Skin of body (tissue), 2 donors: ENCODE data around the gene ACBD6. TPM values are rescaled to one million over a fixed set of nuclear protein-coding genes. Genes with fewer than 3 reads are reported as not detected.

Experiments
- DNase-seq: peaks from one replicate; lab custom pipeline; 2025; lab: John Stamatoyannopoulos, UW
- total RNA-seq: library from RNA; depleted of rRNA; stranded (reverse); fragments of >200 nt; gene quantifications from one replicate; pipeline ENCODE4 v1.2.3, GENCODE V29; 2014

The ACBD6 gene
- total RNA-seq, 1 donor from 2014 or later, result 32.6 TPM

DNA sequence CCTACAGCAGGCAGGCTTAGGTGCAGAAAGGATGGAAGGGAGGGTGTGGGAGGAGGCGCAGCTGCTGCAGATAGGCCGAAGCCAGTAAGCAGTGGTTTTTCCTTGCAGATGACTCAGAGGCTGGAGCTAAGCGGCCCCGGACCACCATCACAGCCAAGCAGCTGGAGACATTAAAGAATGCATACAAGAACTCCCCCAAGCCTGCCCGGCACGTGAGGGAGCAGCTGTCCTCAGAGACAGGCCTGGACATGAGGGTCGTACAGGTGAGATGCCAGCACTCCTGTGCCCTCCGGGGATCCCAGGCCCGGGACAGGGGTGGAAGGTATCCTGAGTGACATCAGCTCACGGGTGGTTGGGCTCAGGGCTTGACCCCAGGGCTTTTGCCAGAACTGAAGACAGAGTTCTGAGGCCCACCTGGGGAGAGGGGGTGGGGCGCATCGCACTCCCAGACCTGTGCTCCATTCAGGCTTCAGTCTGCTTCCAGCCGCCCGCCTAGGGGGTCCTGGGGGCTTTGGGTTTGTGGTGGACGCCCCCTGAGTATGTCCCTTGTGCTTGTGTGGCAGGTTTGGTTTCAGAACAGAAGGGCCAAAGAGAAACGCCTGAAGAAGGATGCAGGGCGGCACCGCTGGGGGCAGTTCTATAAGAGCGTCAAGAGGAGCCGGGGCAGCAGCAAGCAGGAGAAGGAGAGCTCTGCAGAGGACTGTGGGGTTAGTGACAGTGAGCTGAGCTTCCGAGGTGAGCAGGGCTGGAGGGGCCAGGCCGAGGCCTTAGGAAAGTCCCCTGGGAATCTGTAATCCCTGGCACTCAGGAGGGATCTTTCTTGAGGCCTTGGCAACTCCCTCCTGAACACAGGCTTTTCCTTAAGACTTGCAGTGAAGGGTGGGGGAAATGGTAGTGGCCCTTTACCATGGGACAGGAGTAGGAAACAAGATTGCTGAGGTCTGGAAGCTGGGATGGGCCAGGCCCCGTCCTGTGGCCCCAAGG lies 230.8 kb downstream of the ACBD6 start:
- DNase-seq, result no peak

DNA sequence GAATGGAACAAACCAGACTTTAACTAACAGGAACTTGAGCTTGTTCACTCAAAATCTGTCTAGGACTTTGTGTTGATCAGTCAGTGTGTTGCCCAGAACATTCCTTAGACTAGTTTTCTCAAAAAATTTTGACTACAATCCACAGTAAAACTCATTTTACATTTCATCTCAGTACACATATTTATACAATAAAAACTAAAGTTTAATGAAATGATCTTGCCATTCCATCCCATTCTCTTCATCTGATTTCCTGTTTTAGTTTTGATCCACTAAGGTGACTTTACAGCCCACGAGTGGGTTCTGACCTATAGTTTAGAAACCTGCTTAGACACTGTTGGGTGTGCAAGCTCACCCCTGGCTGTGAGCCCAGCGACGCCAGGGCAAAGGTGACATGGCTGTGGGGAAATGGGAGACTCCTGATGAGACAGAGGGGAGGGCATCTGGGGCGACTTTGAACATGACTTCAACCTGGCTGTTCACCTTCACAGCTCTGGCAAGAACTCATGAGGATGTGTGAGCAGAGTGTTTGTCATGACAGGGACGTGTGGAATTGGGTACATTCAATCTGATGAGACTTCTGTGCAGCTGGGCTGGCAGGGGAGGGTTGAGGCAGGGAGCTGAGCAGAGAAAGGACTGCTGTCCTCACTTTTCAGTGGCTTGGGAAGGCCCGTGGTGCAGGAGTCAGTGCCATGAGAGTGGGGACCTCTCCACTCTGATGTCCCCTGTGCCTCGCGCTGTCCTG lies 231.7 kb downstream of the ACBD6 start:
- DNase-seq, result no peak

DNA sequence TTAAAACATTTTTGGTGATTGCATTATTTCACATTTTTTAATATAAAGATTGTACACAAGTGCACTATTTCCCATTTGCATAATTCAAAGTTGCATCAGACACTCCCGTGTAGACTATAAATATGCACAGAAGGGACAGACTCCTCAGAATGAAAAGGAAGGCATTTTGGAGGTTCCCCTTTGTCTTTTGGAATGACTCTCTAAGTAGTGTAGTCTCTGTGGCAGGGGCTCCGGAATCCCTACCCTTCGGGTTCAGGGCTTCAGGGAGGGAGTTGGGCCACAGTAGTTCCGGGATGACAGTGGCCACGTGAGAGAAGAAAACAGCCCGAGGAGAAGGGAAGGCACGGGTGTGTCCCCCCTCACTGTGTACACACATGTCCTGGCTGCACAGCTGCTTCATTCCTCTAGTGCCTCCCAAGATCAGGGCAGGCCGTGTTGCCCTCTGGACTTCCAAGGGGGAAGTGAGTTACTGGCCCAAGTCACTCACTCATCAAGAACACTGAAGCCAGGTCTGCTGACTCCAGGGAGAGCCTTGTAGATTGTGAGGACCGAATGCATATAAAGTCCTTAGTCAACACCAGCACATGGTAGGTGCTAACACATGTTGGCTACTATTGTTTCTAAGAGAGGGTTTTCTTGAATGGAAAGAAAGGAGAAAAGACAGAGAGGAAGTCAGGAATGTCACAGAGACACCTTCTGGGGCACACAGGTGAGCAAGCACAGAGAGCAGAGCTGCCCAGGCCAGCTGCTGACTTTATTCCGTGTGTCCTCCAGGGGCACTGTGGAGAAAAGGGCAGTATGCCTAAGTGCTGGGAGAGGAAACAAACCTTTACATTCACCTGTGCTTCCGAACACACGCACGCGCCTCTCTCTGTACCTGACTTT lies 232.5 kb downstream of the ACBD6 start:
- no peak for DNase-seq

DNA sequence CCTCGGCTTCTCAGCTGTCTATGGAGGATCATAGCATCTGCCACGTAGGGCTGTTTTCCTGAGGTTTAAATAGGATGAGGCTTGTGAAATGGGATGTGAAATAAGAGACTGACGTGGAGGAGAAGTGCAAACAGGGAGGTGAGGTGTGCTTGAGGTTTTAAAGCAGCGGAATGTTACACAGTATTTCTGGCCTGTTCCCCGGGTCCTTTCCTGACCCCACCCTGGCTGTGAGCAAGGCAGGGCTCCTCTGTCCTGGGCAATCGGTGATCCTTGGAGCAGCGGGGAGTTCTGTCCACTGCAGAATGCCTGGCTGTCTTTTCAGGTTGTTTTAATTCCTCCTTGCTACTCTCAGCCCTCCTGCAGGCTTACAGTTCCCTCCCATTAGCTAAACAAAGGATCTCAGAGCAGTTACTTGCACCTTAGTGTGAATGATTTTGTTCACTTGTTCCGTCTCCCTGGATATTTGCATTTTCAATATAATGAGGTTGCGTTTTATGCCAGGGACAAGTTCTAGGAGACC lies 233.8 kb downstream of the ACBD6 start:
- no peak for DNase-seq

DNA sequence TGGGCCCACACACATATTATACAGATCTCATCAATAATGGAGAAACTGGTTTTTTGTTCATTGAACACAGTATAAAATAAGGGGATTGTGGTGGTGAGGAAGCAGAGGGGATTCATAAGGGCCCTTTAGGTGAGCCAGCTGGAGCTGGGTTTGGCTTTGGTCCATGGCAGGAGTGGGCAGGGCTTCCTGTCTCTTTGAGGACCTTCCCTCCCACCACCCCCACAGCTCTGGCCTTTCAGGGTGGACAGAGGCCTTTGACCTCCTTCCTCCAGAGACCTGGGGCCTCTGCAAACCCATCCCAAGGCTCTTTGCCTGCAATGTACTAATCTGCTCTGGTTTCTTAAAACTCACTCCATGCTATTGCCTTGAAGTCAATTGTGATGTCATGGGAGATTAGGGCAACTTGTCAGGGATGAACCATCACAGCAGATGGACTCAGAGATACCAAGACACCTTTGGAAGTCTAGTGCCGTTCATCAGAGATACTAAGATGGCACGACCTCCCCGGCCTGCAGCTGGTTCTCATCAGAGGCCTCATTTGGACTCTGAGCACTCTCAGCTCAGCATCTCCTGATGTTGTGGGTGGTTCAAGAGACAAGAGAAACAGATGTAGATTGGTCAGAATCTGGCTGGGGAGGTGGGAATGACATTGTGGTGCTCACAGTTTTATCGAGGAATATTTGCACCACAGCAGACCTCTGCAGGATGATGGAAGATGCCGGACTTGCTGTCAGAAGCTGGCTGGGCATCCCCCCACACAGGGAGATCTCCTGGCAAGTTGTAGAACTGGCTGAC lies 234.4 kb downstream of the ACBD6 start:
- no peak for DNase-seq

DNA sequence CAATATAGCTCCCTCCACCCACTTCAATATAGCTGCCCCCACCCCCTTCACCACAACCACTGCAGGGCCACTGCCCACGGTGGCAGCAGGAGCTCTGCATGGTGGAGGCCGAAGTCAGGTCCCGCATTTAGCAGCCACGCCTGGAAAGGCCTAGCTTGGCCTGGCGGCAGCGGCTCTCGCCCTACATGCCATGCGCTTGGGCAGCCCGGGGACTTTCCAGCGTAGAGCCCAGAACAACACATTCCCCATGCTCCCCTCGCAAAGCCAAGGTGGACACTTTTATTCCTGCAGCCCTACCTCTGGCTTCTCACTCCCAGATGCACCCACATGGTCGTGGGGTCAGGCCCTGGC lies 235.2 kb downstream of the ACBD6 start:
- DNase-seq, result no peak

DNA sequence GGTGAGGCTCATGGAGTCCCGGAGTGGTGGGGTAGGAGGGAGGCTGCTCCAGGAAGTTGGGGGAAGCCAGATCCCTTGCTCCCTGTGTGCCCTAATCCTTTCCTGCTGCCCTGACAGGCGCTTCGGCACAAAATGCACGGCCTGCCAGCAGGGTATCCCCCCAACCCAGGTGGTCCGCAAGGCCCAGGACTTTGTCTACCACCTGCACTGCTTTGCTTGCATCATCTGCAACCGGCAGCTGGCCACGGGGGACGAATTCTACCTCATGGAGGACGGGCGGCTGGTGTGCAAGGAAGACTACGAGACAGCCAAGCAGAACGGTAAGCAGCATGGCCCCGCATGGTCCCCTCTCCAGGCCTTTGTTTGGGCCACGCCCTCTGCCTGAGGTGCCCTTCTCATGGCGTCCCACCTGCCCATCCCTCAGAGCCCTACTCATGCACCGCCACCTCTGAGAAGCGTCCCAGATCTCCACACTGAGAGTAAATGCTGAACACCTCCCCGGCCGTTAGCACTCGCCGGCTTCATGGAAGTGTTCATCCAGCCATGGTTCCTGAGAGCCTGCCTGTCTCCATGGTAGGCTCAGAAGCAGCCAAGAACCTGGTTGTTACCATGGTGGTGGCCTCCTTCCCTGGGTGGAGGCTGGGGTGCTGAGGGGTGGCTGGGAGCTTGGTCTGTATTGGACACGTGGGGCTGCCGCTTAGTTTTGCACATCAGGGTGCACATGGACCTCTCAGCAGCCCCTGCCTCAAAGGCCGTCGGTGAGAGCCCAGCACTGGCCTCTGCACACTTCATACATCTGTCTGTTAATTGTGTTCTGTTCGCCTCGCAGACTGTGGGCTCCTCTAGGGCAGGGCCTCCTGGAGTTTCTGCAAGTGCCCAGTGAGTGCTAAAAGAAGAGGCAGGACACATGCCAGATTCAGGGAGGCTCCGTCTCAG lies 235.8 kb downstream of the ACBD6 start:
- DNase-seq, result no peak

DNA sequence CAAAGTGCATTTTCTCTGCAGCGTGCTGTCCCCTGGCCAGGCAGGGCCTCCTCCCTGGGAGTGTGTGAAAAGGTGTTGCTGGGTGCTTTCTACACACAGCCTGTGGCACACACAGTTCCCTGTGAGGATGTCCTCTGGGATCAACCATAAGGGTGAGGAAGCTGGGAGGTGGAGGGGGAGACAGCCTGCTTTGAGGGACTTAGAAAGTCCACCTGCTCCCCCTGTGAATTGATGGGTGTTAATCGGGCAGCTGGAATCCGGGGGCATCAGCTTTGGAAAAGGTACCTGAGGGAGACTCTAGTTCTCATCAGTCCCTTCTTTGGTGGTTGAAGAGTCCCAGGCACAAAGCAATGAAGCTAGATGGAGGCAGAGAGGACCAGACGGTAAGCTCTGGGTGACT lies 236.5 kb downstream of the ACBD6 start:
- DNase-seq, result no peak

DNA sequence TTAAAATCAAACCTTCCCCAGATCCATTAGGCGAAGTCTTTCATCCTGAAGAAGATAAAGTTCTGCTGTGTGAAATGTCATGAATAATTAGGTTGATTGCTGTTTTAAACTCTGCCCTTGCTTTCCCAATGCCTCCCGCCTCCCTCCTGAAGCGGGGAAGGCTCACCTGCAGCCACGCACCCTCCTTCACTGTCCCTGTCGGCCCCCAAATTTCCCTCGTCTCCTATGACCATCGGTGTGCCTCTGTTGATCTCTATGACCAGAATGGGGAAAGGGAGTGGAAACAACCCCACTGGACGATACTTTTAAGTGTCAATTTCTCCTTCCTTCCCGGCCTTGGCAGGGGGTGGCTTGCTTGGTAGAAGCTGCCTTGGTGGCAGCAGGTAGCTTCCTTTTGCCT lies 237.2 kb downstream of the ACBD6 start:
- no peak for DNase-seq

DNA sequence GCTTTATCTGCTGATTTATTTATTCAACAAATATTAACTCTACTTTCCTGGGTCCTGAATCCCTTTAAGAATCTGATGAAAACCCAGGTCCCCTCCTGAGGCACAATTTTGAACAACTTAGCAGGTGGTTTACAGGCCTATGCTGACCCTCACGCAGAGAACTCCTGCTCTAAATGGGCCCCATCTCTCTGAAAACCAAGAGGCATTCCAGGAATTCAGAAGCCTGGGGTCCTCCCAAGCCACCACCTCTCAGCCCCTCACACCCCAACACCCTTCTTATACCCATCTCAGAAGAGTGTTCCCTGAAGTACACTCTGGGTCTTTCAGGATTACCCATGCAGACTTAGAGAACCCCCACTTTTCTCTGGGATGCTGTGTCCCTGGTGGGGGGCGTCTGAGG lies 237.8 kb downstream of the ACBD6 start:
- DNase-seq, result no peak

DNA sequence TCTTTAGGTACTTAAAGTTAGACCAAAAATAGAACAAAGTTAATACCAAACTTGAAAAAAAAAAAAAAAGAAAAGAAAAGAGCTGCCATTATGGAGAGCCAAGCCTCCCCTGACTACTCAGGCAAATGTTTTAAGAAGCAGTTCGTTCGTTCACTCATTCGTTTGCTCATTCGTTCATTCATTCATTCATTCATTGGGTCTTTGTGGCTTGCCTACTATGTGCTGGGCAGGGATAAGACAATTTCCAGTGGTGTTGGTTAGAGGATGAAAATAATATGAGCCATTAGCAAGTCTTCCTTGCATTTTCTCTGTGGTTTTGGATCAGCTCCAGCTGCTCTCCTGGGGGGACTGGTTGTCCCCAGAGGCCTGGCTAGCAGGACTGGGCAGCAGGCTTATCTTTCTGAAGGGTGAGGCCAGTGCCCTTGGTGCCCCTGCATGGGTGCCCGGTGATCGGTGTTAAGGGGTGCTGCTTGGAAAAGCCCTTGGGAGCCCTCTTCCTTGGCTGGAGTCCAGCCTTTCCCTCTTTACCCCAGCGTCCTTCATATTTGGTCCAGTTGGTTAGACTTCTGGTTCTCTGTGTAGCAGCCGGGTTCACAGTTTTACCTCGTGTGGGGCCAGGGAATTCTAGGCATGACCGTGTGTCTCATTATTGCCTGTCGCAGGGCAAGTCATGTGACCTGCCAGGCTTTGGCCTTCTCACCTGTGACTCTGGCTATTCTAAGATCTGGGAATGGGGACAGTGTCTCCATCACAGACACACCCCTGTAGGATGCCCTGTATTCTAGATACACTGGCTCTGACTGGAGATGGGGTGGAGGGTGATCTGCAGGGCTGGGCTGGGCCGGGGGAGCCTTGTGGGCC lies 239.5 kb downstream of the ACBD6 start:
- DNase-seq, result no peak

DNA sequence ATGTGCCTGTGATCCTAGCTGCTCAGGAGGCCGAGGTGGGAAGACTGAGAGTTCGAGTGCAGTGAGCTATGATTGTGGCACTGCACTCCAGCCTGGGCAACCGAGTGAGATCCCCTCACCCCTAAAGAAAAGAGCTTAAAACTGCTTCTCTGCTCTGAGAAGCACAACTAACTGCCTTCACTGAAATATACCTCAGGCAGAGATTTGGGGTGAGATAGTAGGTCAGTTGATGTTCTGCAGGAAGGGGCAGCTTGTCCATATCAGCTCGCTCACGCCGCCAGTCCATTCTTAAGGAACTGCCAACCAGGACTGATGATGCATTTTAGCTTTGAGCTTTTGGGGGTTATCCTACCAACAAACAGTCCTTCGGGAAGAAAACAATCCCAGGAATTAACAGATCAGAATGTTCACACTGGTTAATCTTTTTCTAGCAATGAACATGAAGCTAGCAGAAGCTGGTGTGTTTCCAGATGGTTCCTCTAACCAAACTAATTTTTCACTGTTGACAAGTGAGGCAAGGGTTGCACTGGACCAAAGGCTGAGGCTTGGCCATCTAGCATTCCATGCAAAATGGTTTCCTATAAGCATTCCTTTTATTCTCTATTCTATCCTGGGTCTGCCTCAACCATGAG lies 240.7 kb downstream of the ACBD6 start:
- DNase-seq, result no peak

DNA sequence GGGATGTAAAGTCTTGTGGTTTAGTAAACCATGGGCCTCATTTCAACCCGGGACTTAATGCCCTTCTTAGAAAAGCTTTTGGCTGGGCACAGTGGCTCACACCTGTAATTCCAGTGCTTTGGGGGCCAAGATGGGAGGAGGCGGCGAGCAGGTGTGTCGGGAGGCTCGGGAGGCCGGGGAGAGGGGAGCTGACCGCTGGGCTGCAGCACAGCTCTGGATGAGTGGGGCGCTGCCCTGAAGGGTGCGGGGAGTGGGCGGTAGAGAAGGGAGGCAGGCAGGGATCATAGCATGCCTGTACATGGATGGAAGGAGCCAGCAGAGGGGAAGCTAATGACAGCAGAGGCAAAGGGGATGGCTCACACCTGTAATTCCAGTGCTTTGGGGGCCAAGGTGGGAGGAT lies 241.3 kb downstream of the ACBD6 start:
- DNase-seq, result no peak

DNA sequence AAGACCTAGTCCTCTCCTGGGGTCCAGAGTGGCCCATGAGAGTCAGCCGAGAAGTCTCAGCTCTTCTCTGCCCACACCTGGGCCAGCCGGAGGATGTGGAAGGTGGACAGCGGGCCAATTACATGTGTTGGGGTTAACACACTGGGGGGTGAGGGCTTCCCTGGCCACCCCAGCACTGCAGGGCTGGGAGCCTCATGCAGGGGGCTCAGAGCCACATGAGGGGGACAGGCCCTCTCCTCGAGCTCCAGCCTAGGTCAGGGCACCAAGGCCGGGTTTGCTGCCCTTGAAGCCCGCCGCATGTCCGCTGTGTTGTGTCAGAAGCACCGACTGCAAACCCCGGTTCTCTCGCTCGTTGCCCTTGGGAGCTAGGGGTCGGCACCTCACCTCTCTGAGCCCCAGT lies 241.8 kb downstream of the ACBD6 start:
- DNase-seq, result no peak

DNA sequence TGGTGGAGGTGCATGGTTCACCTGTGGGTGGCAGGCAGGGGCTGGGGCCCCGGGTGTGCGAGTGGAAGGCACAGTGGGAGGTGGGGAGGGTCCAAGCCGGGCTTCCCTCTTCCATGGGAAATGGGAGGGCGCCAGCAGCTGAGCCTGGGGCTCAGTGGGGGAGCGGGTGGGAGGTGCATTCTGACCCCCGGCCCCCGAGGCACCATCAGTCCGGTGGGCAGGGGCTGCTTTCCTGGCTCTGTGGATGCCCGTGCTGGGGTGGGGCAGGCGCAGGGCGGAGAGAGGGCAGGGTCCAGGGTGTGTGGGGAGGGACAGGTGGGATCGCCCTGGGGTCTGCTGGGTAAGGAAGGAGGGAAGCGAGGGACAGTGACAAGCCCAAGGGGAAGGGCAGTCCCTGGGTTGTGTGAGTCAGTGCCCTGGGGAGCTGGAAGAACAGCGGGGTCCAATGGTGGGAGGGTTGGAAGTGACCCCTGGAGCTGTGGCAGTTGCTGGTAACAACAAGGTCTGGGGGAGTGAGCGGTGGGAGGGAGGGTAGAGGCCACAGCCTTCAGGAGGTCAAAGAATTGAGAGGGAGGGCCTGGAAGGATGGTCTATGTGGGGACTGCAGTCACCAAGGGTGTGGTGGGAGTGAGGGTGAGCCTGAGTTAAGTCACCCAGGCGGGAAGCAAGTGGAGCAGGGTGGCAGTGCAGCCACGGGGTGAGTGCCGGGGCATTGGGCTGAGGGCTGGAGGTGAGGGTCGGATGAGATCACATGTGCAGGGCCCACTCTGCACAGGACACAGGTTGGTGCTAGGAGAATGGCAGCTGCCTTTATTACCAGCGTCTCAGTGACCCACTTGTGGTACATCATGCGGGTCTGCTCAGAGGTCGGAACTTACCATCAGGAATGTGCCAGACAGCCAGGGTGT lies 242.7 kb downstream of the ACBD6 start:
- no peak for DNase-seq

DNA sequence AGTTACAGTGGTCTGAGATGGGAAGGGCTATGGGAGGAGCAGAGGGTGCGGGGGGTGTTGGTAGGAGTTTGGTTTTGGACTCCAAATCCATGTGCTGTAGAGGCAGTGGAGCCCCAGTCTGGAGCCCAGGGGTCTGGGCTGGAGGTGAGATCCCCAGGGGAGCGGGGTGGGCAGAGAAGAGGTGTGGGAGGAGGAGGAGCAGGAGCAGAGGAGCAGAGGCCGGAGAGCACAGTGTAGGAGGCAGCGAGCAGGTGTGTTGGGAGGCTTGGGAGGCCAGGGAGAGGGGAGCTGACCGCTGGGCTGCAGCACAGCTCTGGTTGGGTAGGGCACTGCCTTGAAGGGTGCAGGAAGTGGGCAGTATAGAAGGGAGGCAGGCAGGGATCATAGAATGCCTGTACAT lies 243.4 kb downstream of the ACBD6 start:
- DNase-seq, result no peak

DNA sequence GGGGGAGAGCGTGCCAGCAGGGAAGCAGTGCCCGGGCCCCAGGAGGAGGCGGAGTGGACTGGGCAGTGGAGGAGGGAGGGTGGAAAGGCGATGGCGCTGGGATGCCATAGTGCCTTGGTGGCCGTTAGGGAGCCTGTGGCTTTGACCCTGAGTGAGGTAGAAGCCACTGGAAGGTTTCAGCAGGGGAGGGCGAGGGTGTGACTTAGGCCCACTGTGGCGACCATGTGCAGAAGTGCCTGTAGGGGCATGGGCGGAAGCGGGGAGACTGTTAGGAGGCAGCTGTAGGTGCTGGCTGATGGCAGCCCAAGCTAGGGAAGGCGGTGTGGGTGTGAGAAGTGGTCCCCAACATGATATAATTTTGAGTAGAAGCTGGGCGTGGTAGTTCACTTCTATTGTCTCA lies 244.1 kb downstream of the ACBD6 start:
- DNase-seq, result no peak
